Hematopoietic multipotent progenitor cell treated with erythropoietin and hydrocortisone succinate and interleukin-3 and kit ligand, for 15 days (in vitro differentiated cells): Measurements from ENCODE around the gene KIF13A.

Source experiments
- DNase-seq: peaks from one replicate; pipeline ENCODE4 v3.0.0-alpha.2; 2015; ENCODE audit warnings: low spot score

Gene KIF13A

DNA sequence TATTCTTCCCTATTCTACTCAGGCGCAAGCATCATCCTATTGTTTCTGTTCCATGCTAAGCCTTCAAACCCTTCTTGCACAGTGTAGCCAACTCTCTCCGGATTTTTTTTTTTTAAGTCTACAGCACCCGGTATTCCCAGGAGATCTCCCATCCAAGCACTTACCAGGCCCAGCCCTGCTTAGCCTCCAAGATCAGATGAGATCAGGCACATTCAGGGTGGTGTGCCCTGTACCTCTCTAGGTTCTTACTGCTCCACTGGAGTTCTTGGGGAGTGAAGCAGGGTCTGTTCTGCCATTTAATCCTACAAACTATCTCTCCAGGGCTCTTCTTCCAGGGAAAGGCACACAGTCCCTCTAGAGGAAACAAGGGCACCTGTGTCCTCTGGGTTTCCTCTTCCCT is 265.8 kb downstream of the KIF13A start:
- no peak for DNase-seq

DNA sequence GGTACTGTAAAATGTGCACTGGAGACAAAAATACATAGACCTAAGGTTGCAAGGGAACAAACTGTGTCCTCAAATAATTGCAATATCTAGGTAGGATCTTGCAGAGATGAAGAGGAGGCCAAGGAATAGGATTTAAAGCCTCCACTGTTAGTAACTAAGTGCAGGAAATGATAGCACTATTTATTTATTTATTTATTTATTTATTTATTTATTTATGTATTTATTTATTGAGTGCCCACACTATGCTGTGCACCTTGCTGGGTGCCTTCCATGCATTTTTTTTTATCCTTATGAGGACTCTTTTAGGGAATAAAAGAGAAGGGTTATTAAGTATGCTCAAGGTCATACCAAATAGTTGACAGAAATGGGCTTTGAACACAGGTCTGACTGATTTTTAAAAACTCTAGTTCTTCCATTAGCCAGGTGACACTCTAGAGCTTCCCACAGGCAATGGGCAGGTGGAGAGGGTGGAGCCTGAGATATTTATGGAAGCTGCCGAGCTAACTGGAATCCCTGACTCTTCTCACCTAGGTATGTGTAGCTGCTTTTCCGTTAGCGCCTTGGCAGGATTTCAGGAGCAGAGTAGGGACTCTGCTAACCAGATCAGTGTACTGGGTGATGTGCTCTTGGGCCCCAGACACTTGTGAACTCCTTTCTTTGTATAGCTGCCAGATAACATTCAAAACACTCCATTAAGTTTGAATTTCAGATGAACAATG is 268.0 kb downstream of the KIF13A start:
- DNase-seq, result no peak

DNA sequence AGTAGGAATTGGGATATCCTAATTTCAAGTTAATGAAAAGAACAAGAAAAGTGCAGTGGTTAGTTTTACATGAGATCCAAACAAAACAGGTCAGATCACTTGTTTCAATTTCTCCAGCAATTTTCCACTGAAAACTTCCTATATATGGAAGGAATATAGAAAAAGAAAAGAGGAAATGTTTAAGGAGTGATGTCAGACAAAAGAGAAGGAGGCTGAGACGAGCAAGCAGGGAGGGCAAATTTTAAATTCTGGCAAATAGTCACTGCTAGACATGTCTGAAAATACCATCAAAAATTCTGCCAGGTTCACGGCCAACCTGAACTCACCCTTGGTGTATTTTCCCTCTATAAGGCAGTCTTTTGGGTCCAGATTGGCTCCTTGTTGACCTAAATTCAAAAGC is 271.2 kb downstream of the KIF13A start:
- no peak for DNase-seq

DNA sequence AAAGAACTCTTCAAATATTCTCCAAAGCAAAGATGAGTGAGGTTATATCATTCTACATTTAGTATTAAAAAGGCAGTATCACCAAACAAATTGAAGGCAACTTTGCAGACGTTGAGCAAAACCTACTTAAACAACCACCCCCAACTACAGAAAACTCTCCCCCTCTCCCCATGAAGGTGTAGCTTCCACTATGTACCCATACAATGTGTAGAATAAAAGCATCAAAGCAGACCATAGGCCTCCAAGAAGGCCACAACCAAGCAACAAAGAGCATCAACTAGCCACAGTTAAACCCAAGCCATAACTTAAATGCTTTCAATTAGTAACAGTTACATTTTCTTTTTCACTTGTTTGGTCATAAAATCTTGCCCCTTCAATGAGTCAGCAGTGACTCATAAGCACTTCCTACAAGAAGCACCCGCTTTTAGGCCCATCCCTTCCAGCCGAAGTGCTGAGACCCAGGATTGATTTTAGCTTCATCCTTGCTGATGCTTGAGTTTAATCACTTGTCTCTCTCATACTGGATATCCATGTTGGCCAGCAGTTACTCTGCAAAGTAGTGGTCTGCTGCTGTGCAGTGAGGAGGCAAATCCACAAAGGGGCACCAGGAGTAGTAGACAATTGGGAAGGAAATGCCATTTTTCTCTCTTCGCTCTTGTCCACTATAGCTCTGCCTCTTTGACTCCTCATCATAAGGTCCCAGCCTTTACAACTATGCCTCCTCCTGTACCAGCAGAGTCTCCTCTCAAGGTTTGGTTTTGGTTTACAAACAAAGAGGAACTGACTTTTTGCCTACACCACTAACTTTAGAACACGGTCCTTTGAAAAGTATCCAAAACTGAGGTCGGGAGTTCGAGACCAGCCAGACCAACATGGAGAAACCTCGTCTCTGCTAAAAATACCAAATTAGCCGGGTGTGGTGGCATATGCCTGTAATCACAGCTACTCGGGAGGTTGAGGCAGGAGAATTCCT is 272.3 kb downstream of the KIF13A start:
- peak; percentile 61 for DNase-seq

DNA sequence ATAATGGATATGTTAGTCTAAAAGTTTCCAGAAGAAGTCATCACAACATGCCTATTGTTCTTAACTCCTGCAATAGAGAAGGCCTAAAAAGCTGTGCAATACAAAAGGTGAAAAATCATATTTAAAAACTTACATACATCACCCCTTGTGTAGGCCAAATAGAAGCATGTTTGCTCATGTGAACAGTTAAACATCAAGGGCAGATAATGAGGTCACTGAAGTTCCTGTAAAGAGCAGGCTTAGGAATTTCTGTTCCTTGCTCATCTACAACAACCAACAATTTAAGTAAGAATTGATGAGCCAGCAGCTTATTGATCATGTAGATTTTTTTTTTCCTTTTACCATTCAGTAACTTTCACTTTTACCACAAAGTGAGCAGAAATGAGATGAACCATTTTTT is 273.3 kb downstream of the KIF13A start:
- no peak for DNase-seq

DNA sequence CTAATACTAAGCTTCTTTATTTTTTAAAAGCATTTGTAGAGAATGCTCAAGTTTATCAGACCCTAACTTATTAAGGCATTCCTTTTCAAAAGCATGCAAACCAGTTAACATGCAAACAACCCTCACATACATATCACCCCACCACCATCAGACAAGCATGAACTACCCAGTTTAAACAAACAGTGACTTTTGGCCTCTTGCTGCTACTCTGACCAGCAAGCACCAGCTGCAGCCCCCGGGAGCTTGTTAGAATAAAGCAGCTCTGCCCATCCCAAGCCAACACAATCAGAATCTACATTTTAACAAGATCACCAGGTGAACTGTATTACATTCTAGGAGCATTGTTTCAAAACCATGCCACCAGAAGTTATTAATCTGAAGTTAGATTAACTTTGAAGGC is 274.9 kb downstream of the KIF13A start:
- DNase-seq, result no peak

DNA sequence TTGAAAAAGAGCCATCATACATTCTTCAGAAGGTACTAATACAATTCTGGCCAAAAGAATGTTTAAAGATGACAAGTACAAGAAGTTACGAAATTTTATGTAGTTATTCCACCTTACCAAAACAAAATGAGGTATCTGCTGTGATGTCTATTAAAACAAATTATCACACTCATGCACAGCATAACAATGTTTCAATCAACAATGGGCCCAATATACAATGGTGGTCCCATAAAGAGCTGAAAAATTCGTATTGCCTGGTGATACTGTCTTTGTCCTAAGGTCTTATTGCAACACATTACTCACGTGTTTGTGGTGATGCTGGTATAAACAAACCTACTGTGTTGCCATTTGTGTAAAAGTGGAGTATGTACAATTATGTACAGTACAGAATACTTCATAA is 277.1 kb downstream of the KIF13A start:
- no peak for DNase-seq

DNA sequence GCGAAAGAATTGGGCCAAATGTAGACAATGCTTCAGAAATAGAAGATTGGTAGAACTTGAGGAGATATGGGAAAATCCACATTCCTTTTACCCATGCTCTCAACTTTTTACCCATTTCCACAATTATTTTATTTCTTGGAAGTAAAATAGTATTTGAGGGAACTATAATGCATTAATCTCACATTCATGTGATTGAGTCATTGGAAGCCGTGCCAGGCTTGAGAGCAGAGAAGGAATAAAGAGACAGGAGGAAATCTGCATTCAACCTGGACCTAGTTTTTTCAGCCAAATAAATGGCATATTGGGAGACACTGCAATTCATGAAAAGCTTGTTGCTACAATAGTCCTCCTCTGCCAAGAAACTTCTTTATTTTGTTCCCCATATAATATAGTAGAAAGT is 278.0 kb downstream of the KIF13A start:
- DNase-seq, result no peak
